GM13977 (cell line): ENCODE measurements around the gene YAE1.

Experiments used
- DNase-seq: peaks from one replicate; pipeline ENCODE4 v3.0.0; 2012; ENCODE audit warnings: low spot score
- CTCF ChIP-seq: IDR thresholded peaks from 2 replicates; pipeline ENCODE4 v1.5.1; 2012; ENCODE audit warnings: mild to moderate bottlenecking, control low read depth; ENCODE audit not compliant: insufficient read depth; ENCODE audit errors: extremely low read depth, missing control alignments
- in situ Hi-C: fragments of 300-500 bp; cut with MboI; formaldehyde crosslinking; loops from one replicate; pipeline ENCODE4 v1.12.0; 2022; ENCODE audit warnings: low sequenced_read_pairs, low pct_unique_long_range_greater_than_20kb, mixed read lengths, inconsistent platforms; ENCODE audit not compliant: unreplicated experiment

YAE1 gene

GRCh38 chr7:39565538-39565937 is 666 bp upstream of the YAE1 start:
- no peak for DNase-seq
- no peak for TF ChIP-seq CTCF
- in situ Hi-C loops: no loop called here

- no peak for TF ChIP-seq CTCF
- in situ Hi-C loops: no loop called here
- DNase-seq: no peak
Observed at GRCh38 chr7:39567294-39567693, 1.1 kb downstream of the YAE1 start.

DNA sequence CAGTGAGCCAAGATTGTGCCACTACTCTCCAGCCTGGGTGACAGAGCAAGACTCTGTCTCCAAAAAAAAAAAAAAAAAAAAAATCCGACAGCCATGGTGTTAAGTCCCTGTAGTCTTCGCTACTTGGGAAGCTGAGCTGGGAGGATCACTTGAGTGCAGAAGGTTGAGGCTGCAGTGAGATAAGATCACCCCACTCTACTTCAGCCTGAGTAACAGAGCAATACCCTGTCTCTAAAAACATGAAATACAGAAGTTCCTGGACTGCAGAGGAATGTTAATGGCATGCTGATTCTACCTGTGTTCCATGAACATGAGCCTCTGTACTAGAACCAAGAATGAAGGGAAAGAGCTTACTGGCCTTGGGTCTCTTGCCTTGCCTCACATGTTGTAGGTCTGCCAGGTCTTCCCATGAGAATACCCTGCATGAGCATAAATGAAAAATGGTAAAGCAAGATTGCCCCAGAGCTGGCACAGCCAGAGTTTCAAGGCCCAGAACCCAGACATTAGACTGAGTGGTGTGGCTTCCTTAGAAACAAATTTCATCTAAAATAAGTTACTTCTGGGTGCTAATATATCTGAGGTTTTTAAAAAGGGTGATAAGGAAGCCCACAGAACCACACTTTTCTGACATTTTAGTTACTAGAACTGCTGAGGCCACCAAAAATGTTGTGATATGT is 8.6 kb downstream of the YAE1 start:
- no peak for DNase-seq
- TF ChIP-seq CTCF: no peak
- in situ Hi-C loops: no loop called here

- DNase-seq: no peak
- in situ Hi-C loops: no loop called here
- no peak for TF ChIP-seq CTCF
Observed at GRCh38 chr7:39577229-39577874, 11.1 kb downstream of the YAE1 start.

DNA sequence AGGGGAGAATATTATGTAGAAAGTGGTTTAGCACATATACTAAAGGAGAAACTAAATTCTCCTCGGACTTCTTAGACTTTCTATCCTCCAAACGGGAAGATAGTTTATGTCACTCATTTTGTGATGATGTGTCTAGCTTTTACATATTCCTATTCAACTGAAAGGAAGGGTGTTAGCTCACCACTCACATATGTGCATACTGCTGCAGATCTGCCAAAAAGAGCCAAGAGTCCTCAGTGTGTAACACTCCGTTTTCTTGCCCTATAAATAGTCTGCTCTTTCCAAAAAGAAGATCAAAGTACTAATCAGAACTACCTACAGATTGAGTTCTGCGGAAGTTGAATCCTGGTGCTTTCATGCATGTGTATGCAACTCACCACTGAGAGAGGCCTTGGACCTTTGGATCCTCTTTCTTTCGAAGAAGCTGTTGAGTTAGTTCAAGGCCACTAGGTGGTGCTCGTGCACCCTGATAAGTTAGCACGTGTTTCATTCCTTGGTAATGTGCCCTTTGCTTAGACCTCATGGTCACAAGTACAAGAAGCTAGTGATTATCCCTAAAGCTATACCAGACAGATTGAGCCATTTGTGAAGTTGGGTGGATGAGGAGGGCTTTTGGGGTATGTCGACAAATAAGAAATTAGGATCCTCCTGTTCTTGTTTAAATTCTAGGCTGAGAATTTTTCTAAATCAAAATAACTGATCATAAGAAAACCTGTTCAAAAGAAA is 14.1 kb downstream of the YAE1 start:
- peak; percentile 88 for DNase-seq
- in situ Hi-C loops: loop anchor here (5.0 kb wide), 1 partner anchor 167 kb away; no protein-coding TSS in a partner anchor
- TF ChIP-seq CTCF: peak; percentile 82

DNA sequence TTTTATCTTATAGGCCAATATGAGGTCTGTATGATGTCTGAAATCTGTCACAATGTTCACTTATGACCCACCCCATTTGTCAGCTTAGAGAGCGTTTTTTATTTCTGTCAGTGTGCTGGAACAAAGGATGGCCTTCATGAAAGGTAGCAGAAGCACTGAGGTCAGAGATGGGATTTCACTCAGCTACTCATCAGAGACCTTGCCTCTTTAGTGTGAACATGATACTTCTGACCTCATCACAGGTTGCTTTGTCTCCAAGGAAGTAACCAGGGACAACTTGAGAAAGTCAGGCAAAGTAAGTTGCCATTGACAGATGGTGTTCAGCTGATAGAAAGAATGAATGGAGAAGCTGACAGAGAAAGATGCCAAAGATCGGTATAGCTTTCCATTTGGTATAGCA is 16.3 kb downstream of the YAE1 start:
- in situ Hi-C loops: loop anchor here (5.0 kb wide), 1 partner anchor 165 kb away; no protein-coding TSS in a partner anchor
- no peak for TF ChIP-seq CTCF
- DNase-seq: no peak
